Measurements from ENCODE around the gene MYO1E.

The MYO1E gene

GRCh38 chr15:59223736-59224135 lies 148.9 kb downstream of the MYO1E start:
- Histone ChIP-seq H3K36me3 (peaks cover 18 to 51% (median 43%) of the 10 kb centered on the region in 3 donors), H3K4me3 (no peak overlapping the region), H3K4me1 (peaks cover 0 to 53% (median 28%) of the 10 kb centered on the region in 4 donors), H3K27me3 (no peaks in the 10 kb centered on the region), H3K27ac (peak overlapping the region; percentile 46 to 56), H3K9me3 (no peaks in the 10 kb centered on the region)
- no peak for TF ChIP-seq CTCF (IDR thresholded peaks at IDR 0.05)
- no peak for DNase-seq
- intact Hi-C loops (cut with DNase I; ENCODE audit: low total_unique reads), result no loop called here

GRCh38 chr15:59222906-59223550 lies 149.6 kb downstream of the MYO1E start:
- Histone ChIP-seq H3K36me3 (peaks cover 18 to 45% (median 43%) of the 10 kb centered on the region in 3 donors), H3K4me3 (no peak overlapping the region), H3K27ac (peak overlapping the region; percentile 46 to 56), H3K27me3 (no peaks in the 10 kb centered on the region), H3K4me1 (peaks cover 0 to 59% (median 28%) of the 10 kb centered on the region in 4 donors), H3K9me3 (no peaks in the 10 kb centered on the region)
- DNase-seq, result no peak
- intact Hi-C loops (cut with DNase I; ENCODE audit: low total_unique reads), result no loop called here
- TF ChIP-seq CTCF (IDR thresholded peaks at IDR 0.05), result no peak

GRCh38 chr15:59221511-59222505 lies 150.9 kb downstream of the MYO1E start:
- H3K36me3 ChIP-seq, result peaks cover 28 to 45% (median 44%) of the 10 kb centered on the region in 3 donors
- no peak for TF ChIP-seq CTCF (IDR thresholded peaks at IDR 0.05)
- peak overlapping the region; percentile 46 to 56 for H3K27ac ChIP-seq
- H3K4me1 ChIP-seq, result peaks cover 0 to 63% (median 28%) of the 10 kb centered on the region in 4 donors
- no peak overlapping the region for H3K4me3 ChIP-seq
- no peaks in the 10 kb centered on the region for H3K27me3 ChIP-seq
- DNase-seq, result no peak
- intact Hi-C loops (cut with DNase I; ENCODE audit: low total_unique reads), result no loop called here
- H3K9me3 ChIP-seq, result no peaks in the 10 kb centered on the region

- H3K4me1 ChIP-seq, result peaks cover 0 to 48% (median 20%) of the 10 kb centered on the region in 4 donors
- H3K36me3 ChIP-seq, result peaks cover 36 to 54% (median 54%) of the 10 kb centered on the region in 3 donors
- intact Hi-C loops (cut with DNase I; ENCODE audit: low total_unique reads), result no loop called here
- H3K27ac ChIP-seq, result peak overlapping the region; percentile 36 to 47
- DNase-seq, result no peak
- no peak for TF ChIP-seq CTCF (IDR thresholded peaks at IDR 0.05)
- no peaks in the 10 kb centered on the region for H3K27me3 ChIP-seq
- no peak overlapping the region for H3K4me3 ChIP-seq
- no peaks in the 10 kb centered on the region for H3K9me3 ChIP-seq
Measured at GRCh38 chr15:59218710-59219109, 154.0 kb downstream of the MYO1E start.

GRCh38 chr15:59217876-59218498 lies 154.7 kb downstream of the MYO1E start:
- no peak overlapping the region for H3K4me3 ChIP-seq
- peaks cover 0 to 41% (median 13%) of the 10 kb centered on the region in 4 donors for H3K4me1 ChIP-seq
- TF ChIP-seq CTCF (IDR thresholded peaks at IDR 0.05), result no peak
- H3K27me3 ChIP-seq, result no peaks in the 10 kb centered on the region
- peaks cover 43 to 59% (median 54%) of the 10 kb centered on the region in 3 donors for H3K36me3 ChIP-seq
- peak overlapping the region; percentile 36 to 47 for H3K27ac ChIP-seq
- intact Hi-C loops (cut with DNase I; ENCODE audit: low total_unique reads), result no loop called here
- no peaks in the 10 kb centered on the region for H3K9me3 ChIP-seq
- no peak for DNase-seq
